Astrocyte (in vitro differentiated cells and primary cell): ENCODE data around the gene MNAT1.

Source experiments
- CTCF ChIP-seq: IDR thresholded peaks from 2 replicates; pipeline ENCODE4 v1.5.1; 2011; ENCODE audit warnings: low read depth, mild to moderate bottlenecking, inconsistent platforms, low read length, moderate library complexity; ENCODE audit not compliant: insufficient read depth
- EZH2 ChIP-seq: IDR thresholded peaks from 2 replicates; pipeline ENCODE4 v1.6.1; 2012; ENCODE audit warnings: mild to moderate bottlenecking, low read length, inconsistent platforms; ENCODE audit not compliant: insufficient read depth

- TF ChIP-seq CTCF (no peak), EZH2 (no peak)
Observed at GRCh38 chr14:60807971-60808370, 73.4 kb downstream of the MNAT1 start.
